H9 (cell line): ENCODE data around the gene CAPN14. TPM values are rescaled to one million over a fixed set of nuclear protein-coding genes. Genes with fewer than 3 reads are reported as not detected.

Source experiments
- DNase-seq: peaks from one replicate; pipeline ENCODE4 v3.0.0-alpha.2; 2017
- H2AFZ ChIP-seq: one replicate; pipeline ENCODE4 v1.6.1; 2013; ENCODE audit warnings: mild to moderate bottlenecking, low read length, control low read depth, moderate library complexity
- H2AK5ac ChIP-seq: 2 replicates; pipeline ENCODE4 v1.6.1; 2013; ENCODE audit warnings: low read length, control low read depth, mixed read lengths; ENCODE audit not compliant: insufficient read length
- H2BK120ac ChIP-seq: one replicate; pipeline ENCODE4 v1.6.1; 2013; ENCODE audit warnings: low read depth, mild to moderate bottlenecking, low read length, control low read depth, inconsistent platforms; ENCODE audit not compliant: poor library complexity, severe bottlenecking
- H2BK12ac ChIP-seq: 2 replicates; pipeline ENCODE4 v1.6.1; 2013; ENCODE audit warnings: low read length, control low read depth, mixed read lengths, low read depth; ENCODE audit not compliant: insufficient read length
- H2BK15ac ChIP-seq: 2 replicates; pipeline ENCODE4 v1.6.1; 2013; ENCODE audit warnings: low read depth, low read length, control low read depth
- H2BK20ac ChIP-seq: one replicate; pipeline ENCODE4 v1.6.1; 2013; ENCODE audit warnings: low read depth, mild to moderate bottlenecking, low read length, control low read depth, inconsistent platforms; ENCODE audit not compliant: poor library complexity, severe bottlenecking
- H2BK5ac ChIP-seq: 2 replicates; pipeline ENCODE4 v1.6.1; 2013; ENCODE audit warnings: low read length, control low read depth, mixed read lengths; ENCODE audit not compliant: insufficient read length
- H3K14ac ChIP-seq: 2 replicates; pipeline ENCODE4 v1.6.1; 2013; ENCODE audit warnings: low read length, control low read depth; ENCODE audit not compliant: insufficient read depth
- H3K18ac ChIP-seq: 2 replicates; pipeline ENCODE4 v1.6.1; 2013; ENCODE audit warnings: low read depth, mild to moderate bottlenecking, mixed read lengths, low read length, control low read depth; ENCODE audit not compliant: insufficient read length
- H3K23ac ChIP-seq: 2 replicates; pipeline ENCODE4 v1.6.1; 2013; ENCODE audit warnings: low read length, control low read depth, mixed read lengths, low read depth; ENCODE audit not compliant: insufficient read length
- H3K23me2 ChIP-seq: 2 replicates; pipeline ENCODE4 v1.6.1; 2013; ENCODE audit warnings: low read depth, mild to moderate bottlenecking, mixed read lengths, low read length, control low read depth; ENCODE audit not compliant: insufficient read length, poor library complexity, severe bottlenecking
- H3K27ac ChIP-seq: 2 replicates; pipeline ENCODE4 v1.5.1; 2013; ENCODE audit warnings: low read length, control low read depth, mixed read lengths, low read depth; ENCODE audit not compliant: insufficient read length
- H3K27me3 ChIP-seq: 2 replicates; pipeline ENCODE4 v1.6.1; 2013; ENCODE audit warnings: low read length, control low read depth, inconsistent platforms; ENCODE audit not compliant: insufficient read depth
- H3K4ac ChIP-seq: 2 replicates; pipeline ENCODE4 v1.6.1; 2013; ENCODE audit warnings: low read depth, mild to moderate bottlenecking, control low read depth, inconsistent platforms, low read length, moderate library complexity
- H3K4me1 ChIP-seq: 2 replicates; pipeline ENCODE4 v1.6.1; 2013; ENCODE audit warnings: low read length, control low read depth, inconsistent platforms; ENCODE audit not compliant: insufficient read depth
- H3K4me2 ChIP-seq: 2 replicates; pipeline ENCODE4 v1.6.1; 2013; ENCODE audit warnings: low read length, control low read depth, mixed read lengths; ENCODE audit not compliant: insufficient read length, insufficient read depth
- H3K56ac ChIP-seq: 2 replicates; pipeline ENCODE4 v1.6.1; 2013; ENCODE audit warnings: low read depth, mild to moderate bottlenecking, mixed read lengths, low read length, control low read depth; ENCODE audit not compliant: insufficient read length
- H3K79me1 ChIP-seq: 2 replicates; pipeline ENCODE4 v1.6.1; 2013; ENCODE audit warnings: low read depth, mild to moderate bottlenecking, moderate library complexity, low read length, control low read depth, inconsistent platforms; ENCODE audit not compliant: insufficient read depth, poor library complexity, severe bottlenecking
- H3K79me2 ChIP-seq: 2 replicates; pipeline ENCODE4 v1.6.1; 2013; ENCODE audit warnings: low read length, control low read depth, inconsistent platforms; ENCODE audit not compliant: insufficient read depth
- H3K9ac ChIP-seq: 2 replicates; pipeline ENCODE4 v1.6.1; 2013; ENCODE audit warnings: low read length, control low read depth, mixed read lengths; ENCODE audit not compliant: insufficient read length; ENCODE audit errors: extremely low read depth
- H3K9me3 ChIP-seq: one replicate; pipeline ENCODE4 v1.6.1; 2013; ENCODE audit warnings: low read depth, low read length, inconsistent platforms; ENCODE audit not compliant: control insufficient read depth
- H3T11ph ChIP-seq: one replicate; pipeline ENCODE4 v1.6.1; 2013; ENCODE audit warnings: mild to moderate bottlenecking, low read length, control low read depth, inconsistent platforms
- H4K20me1 ChIP-seq: one replicate; pipeline ENCODE4 v1.6.1; 2013; ENCODE audit not compliant: control insufficient read depth, insufficient read length, insufficient read depth
- H4K5ac ChIP-seq: 2 replicates; pipeline ENCODE4 v1.6.1; 2013; ENCODE audit warnings: low read depth, mild to moderate bottlenecking, mixed read lengths, low read length, control low read depth; ENCODE audit not compliant: insufficient read length
- H4K8ac ChIP-seq: replicated peaks from 2 replicates; pipeline ENCODE4 v1.6.1; 2013; ENCODE audit warnings: low read length, control low read depth, mixed read lengths, low read depth; ENCODE audit not compliant: insufficient read length
- H4K91ac ChIP-seq: 2 replicates; pipeline ENCODE4 v1.6.1; 2013; ENCODE audit warnings: low read depth, mild to moderate bottlenecking, moderate library complexity, mixed read lengths, low read length, control low read depth; ENCODE audit not compliant: insufficient read length
- H3K27ac Mint-ChIP-seq, 3 experiments: 2 replicates in 2 of 3; 3 replicates in 1 of 3; pipeline ENCODE4 v1.8.0; 2020 to 2021; ENCODE audit warnings: mixed read lengths in 3 of 3, mild to moderate bottlenecking in 1 of 3, moderate library complexity in 1 of 3
- H3K27me3 Mint-ChIP-seq: 2 replicates; pipeline ENCODE4 v1.8.0; 2021; ENCODE audit warnings: low read depth, mild to moderate bottlenecking, moderate library complexity, mixed read lengths
- H3K36me3 Mint-ChIP-seq, 3 experiments: 2 replicates in 2 of 3; 3 replicates in 1 of 3; pipeline ENCODE4 v1.8.0; 2020 to 2021; ENCODE audit warnings: low read depth in 3 of 3, mixed read lengths in 3 of 3; ENCODE audit not compliant: insufficient read depth in 1 of 3
- H3K4me1 Mint-ChIP-seq, 2 experiments: 2 replicates each; pipeline ENCODE4 v1.8.0; 2020; ENCODE audit warnings: mixed read lengths in 2 of 2
- H3K4me3 Mint-ChIP-seq, 2 experiments: 2 replicates in 1 of 2; 3 replicates in 1 of 2; pipeline ENCODE4 v1.8.0; 2020 to 2021; ENCODE audit warnings: mild to moderate bottlenecking in 2 of 2, mixed read lengths in 2 of 2, moderate library complexity in 1 of 2
- H3K9me3 Mint-ChIP-seq, 2 experiments: 2 replicates in 1 of 2; 3 replicates in 1 of 2; pipeline ENCODE4 v1.8.0; 2020; ENCODE audit warnings: mild to moderate bottlenecking in 2 of 2, mixed read lengths in 2 of 2, moderate library complexity in 1 of 2
- CTCF ChIP-seq: fragments of 200-600 bp; sonication (generic); conservative IDR thresholded peaks from 3 replicates; pipeline ENCODE4 v1.8.0; 2021; ENCODE audit warnings: antibody characterized with exemption, mild to moderate bottlenecking
- WGBS: extraction: QIAGEN DNeasy Blood & Tissue Kit; methylation state at CpG from one replicate; pipeline ENCODE4 v1.1.7; 2013; ENCODE audit warnings: missing lambda C conversion rate, low lambda C conversion rate, mixed read lengths; ENCODE audit not compliant: insufficient read length; ENCODE audit errors: extremely low coverage; 5-methylcytosine and 5-hydroxymethylcytosine counted together
- total RNA-seq: library from RNA; stranded (reverse); gene quantifications from 2 replicates; pipeline ENCODE4 v1.2.1, GENCODE V29; 2021

CAPN14 gene
- total RNA-seq, 1 experiment from 2014 or later, result 0.09 TPM

GRCh38 chr2:31131871-31132270 is 85.4 kb downstream of the CAPN14 start:
- H3K9me3 ChIP-seq, result no peaks in the 10 kb centered on the region
- no peak overlapping the region for H3K4ac ChIP-seq
- Mint-ChIP-seq H3K27ac (peak overlapping the region in 1 of 3 experiments; percentile 79; a peak in 1 of 7 replicates), H3K36me3 (no peaks in the 10 kb centered on the region), H3K4me1 (peaks cover 48 to 63% of the 10 kb centered on the region in 2 experiments), H3K9me3 (0 out of 5 replicates have a peak, but pooled peaks cover 0 to 2% of the 10 kb centered on the region in 2 experiments), H3K27me3 (peaks cover 32% of the 10 kb centered on the region), H3K4me3 (no peak overlapping the region)
- peaks cover 4% of the 10 kb centered on the region; the same call in 1 of the 2 replicates for H3K4me1 ChIP-seq
- no peak overlapping the region for H4K8ac ChIP-seq
- no peak overlapping the region for H2BK5ac ChIP-seq
- H3K18ac ChIP-seq, result no peak overlapping the region
- no peak overlapping the region for H3K14ac ChIP-seq
- no peak overlapping the region for H4K5ac ChIP-seq
- no peak overlapping the region for H4K91ac ChIP-seq
- H2AK5ac ChIP-seq, result no peak overlapping the region
- H3K79me2 ChIP-seq, result no peaks in the 10 kb centered on the region
- no CpG with 5 or more reads among the region's 4 CpGs for WGBS
- TF ChIP-seq CTCF, result no peak
- H3K23me2 ChIP-seq, result no peaks in the 10 kb centered on the region
- H2AFZ ChIP-seq, result no peak overlapping the region
- DNase-seq, result peak; percentile 44
- no peak overlapping the region for H2BK20ac ChIP-seq
- H4K20me1 ChIP-seq, result no peaks in the 10 kb centered on the region
- H2BK15ac ChIP-seq, result no peak overlapping the region
- peaks cover 7% of the 10 kb centered on the region; the same call in 1 of the 2 replicates for H3K27me3 ChIP-seq
- no peak overlapping the region for H3K23ac ChIP-seq
- no peaks in the 10 kb centered on the region for H3K79me1 ChIP-seq
- no peak overlapping the region for H3K56ac ChIP-seq
- no peak overlapping the region for H3K4me2 ChIP-seq
- no peak overlapping the region for H2BK12ac ChIP-seq
- H2BK120ac ChIP-seq, result no peak overlapping the region
- no peak overlapping the region for H3T11ph ChIP-seq
- no peak overlapping the region for H3K9ac ChIP-seq
- no peak overlapping the region for H3K27ac ChIP-seq
